CD4-positive, alpha-beta T cell (primary cell): ENCODE data around the gene MEGF10. TPM values are rescaled to one million over a fixed set of nuclear protein-coding genes. Genes with fewer than 3 reads are reported as not detected.

ENCODE experiments used
- ATAC-seq: fragments of 200-7000 bp; cut with Tn5 transposase; one replicate; pipeline ENCODE4 v1.10.0; 2022; ENCODE audit warnings: mild to moderate bottlenecking; ENCODE audit not compliant: poor library complexity
- CTCF ChIA-PET: fragments of 350-600 bp; sonication (Branson Sonifier 250); formaldehyde crosslinking; loops from one replicate; lab custom pipeline; 2021; ENCODE audit warnings: antibody characterized with exemption, inconsistent platforms; lab: Charles Lee
- POLR2A ChIA-PET: fragments of 350-600 bp; sonication (Branson Sonifier 250); formaldehyde crosslinking; loops from one replicate; lab custom pipeline; 2021; ENCODE audit warnings: antibody characterized with exemption, inconsistent platforms; lab: Charles Lee
- DNase-seq, 14 experiments: peaks; one replicate each; pipeline ENCODE4 v3.0.0-alpha.2; 2013 to 2020; ENCODE audit warnings: mixed read lengths in 2 of 14
- H3K27ac ChIP-seq, 2 donors: one replicate each; pipeline versions ENCODE4 v1.5.1 to v1.7.0; 2013; ENCODE audit warnings: low read length in 2 of 2, low read depth in 1 of 2, mild to moderate bottlenecking in 1 of 2
- H3K27me3 ChIP-seq, 2 experiments: 1 replicate in 1 of 2; 2 replicates in 1 of 2; pipeline versions ENCODE4 v1.6.1 to v1.7.0; 2013; ENCODE audit warnings: low read length in 2 of 2, control low read depth in 1 of 2, mild to moderate bottlenecking in 1 of 2, moderate library complexity in 1 of 2; ENCODE audit not compliant: insufficient read depth in 2 of 2, control insufficient read depth in 1 of 2
- H3K36me3 ChIP-seq: one replicate; pipeline ENCODE4 v1.6.1; 2013; ENCODE audit warnings: low read length, control low read depth; ENCODE audit not compliant: insufficient read depth
- H3K4me1 ChIP-seq: one replicate; pipeline ENCODE4 v1.6.1; 2013; ENCODE audit warnings: low read length, control low read depth; ENCODE audit not compliant: insufficient read depth
- H3K4me3 ChIP-seq: one replicate; pipeline ENCODE4 v1.5.1; 2013; ENCODE audit warnings: mild to moderate bottlenecking, low read length, moderate library complexity
- H3K9me3 ChIP-seq, 2 experiments: 1 replicate in 1 of 2; 2 replicates in 1 of 2; pipeline versions ENCODE4 v1.6.1 to v1.7.0; 2013; ENCODE audit warnings: low read length in 2 of 2, mild to moderate bottlenecking in 2 of 2, control low read depth in 1 of 2, moderate library complexity in 1 of 2; ENCODE audit not compliant: control insufficient read depth in 1 of 2, insufficient read depth in 1 of 2
- H3K27ac Mint-ChIP-seq: one replicate; pipeline ENCODE4 v1.8.0; 2020; ENCODE audit warnings: mixed read lengths
- H3K27me3 Mint-ChIP-seq: one replicate; pipeline ENCODE4 v1.8.0; 2021; ENCODE audit warnings: mixed read lengths
- H3K36me3 Mint-ChIP-seq: one replicate; pipeline ENCODE4 v1.8.0; 2021; ENCODE audit warnings: low read depth, mixed read lengths
- H3K4me1 Mint-ChIP-seq: one replicate; pipeline ENCODE4 v1.8.0; 2021; ENCODE audit warnings: low read depth, mixed read lengths
- H3K4me3 Mint-ChIP-seq: one replicate; pipeline ENCODE4 v1.8.0; 2020; ENCODE audit warnings: mild to moderate bottlenecking, mixed read lengths
- H3K9me3 Mint-ChIP-seq: one replicate; pipeline ENCODE4 v1.8.0; 2020; ENCODE audit warnings: mixed read lengths
- intact Hi-C, 2 experiments: fragments of 100-400 bp; cut with DNase I in 1 of 2; cut with micrococcal nuclease in 1 of 2; formaldehyde crosslinking; loops; one replicate each; pipeline versions ENCODE4 v1.15.1 to v1.9.0; 2023 to 2025; cut with DNase I, micrococcal nuclease
- total RNA-seq, 174 experiments: library from RNA in 2 of 174; stranded (reverse) in 2 of 174; gene quantifications; one replicate each; pipeline ENCODE4 v1.2.3 and lab custom pipeline; 2021 to 2026
- TF ChIP-seq, protein P1 (sequence below): fragments of 200-600 bp; IDR thresholded peaks from one replicate; pipeline ENCODE4 v1.8.0; 2022; ENCODE audit warnings: antibody characterized with exemption, mild to moderate bottlenecking

The MEGF10 gene
- total RNA-seq, 2 experiments from 2014 or later = not detected

DNA sequence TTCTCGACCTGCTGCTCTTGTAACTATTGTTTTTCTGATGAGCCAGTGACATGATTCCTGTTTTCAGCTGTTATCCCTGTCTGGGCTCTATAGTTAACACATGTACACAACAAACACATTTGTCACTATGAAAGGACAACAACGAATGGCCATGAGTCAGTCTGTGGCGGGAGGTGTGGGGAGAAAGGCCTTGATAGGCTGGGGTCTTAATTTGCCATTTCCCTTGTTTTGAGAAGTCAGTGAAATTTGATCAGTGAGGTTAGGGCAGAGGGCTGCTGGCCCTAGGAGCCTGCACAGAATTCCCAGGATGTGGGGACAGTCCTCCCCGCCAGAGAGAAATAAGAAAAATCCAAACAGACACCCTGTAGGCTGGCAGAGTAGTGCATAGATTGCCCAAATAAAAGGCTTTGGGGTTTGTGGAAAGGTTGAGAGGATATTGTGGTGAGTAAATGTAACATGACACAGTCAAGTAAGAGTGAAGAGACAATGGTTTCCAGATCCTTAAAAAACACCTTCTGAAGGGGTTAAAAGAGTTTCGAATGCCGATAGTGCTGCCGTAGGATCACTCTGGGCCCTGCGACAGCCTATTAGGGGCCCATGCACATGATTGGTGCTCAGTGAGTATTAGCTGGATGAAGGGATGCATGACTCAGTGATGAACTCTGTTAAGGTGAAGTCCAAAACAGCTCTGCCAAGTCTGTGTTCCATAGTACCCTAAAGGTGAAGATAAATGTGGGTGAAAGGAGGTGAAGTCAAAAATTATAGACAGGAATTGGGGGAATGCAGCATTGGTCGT, 115.9 kb downstream of the MEGF10 start:
- ChIA-PET POLR2A (no interaction called here), CTCF (no interaction called here)
- no peak overlapping the region for H3K27ac Mint-ChIP-seq
- Histone ChIP-seq H3K27ac (no peak overlapping the region), H3K4me1 (no peaks in the 10 kb centered on the region), H3K4me3 (no peak overlapping the region), H3K36me3 (no peaks in the 10 kb centered on the region), H3K27me3 (no peaks in the 10 kb centered on the region), H3K9me3 (no peaks in the 10 kb centered on the region)
- H3K9me3 Mint-ChIP-seq = no peaks in the 10 kb centered on the region
- DNase-seq (no peak), ATAC-seq (no peak)
- H3K36me3 Mint-ChIP-seq = no peaks in the 10 kb centered on the region
- intact Hi-C loops = no loop called here
- H3K4me1 Mint-ChIP-seq = no peaks in the 10 kb centered on the region
- peaks cover 8% of the 10 kb centered on the region for H3K27me3 Mint-ChIP-seq
- TF ChIP-seq, protein P1, sequence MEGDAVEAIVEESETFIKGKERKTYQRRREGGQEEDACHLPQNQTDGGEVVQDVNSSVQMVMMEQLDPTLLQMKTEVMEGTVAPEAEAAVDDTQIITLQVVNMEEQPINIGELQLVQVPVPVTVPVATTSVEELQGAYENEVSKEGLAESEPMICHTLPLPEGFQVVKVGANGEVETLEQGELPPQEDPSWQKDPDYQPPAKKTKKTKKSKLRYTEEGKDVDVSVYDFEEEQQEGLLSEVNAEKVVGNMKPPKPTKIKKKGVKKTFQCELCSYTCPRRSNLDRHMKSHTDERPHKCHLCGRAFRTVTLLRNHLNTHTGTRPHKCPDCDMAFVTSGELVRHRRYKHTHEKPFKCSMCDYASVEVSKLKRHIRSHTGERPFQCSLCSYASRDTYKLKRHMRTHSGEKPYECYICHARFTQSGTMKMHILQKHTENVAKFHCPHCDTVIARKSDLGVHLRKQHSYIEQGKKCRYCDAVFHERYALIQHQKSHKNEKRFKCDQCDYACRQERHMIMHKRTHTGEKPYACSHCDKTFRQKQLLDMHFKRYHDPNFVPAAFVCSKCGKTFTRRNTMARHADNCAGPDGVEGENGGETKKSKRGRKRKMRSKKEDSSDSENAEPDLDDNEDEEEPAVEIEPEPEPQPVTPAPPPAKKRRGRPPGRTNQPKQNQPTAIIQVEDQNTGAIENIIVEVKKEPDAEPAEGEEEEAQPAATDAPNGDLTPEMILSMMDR = no peak
- no peak overlapping the region for H3K4me3 Mint-ChIP-seq

DNA sequence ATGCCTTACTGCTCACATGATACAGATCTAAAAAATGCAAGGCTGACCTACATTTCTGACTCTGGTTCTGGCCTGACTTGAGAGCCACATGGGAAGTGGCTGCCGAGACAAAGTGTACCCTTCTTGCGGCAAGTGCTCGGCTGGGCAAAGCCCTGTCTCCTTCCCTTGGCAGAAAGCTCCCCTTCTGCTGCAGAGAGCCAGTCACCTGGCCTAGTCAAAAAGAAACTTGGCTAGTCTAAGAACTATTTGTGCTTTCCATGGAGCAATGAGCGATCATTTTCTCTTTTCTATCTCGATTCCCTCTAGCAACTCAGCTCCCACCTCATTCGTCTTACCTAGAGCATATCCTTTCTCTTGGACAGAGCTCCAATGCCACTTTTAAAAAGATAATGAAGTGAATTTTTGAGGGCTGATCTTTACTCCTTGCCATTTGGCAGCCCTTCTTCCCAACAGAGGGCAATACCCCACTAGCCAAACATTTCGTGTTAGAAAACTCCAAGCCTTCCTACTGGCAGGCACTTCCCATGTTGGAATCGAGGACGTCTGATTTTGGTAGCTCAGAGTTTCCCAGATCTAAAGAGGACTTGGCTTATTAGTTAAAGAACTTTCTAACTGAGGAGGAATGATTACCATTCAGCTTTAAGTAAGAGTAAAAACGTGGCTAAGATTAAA, 118.8 kb downstream of the MEGF10 start:
- TF ChIP-seq, protein P1 = no peak
- H3K9me3 ChIP-seq = no peaks in the 10 kb centered on the region
- no peak overlapping the region for H3K27ac ChIP-seq
- no peak overlapping the region for H3K27ac Mint-ChIP-seq
- H3K27me3 Mint-ChIP-seq = peaks cover 2% of the 10 kb centered on the region
- ChIA-PET CTCF (no interaction called here), POLR2A (no interaction called here)
- ATAC-seq = no peak
- no peak overlapping the region for H3K4me3 ChIP-seq
- no peak for DNase-seq
- no peaks in the 10 kb centered on the region for H3K36me3 ChIP-seq
- intact Hi-C loops = no loop called here
- no peaks in the 10 kb centered on the region for H3K36me3 Mint-ChIP-seq
- no peaks in the 10 kb centered on the region for H3K27me3 ChIP-seq
- H3K4me3 Mint-ChIP-seq = no peak overlapping the region
- H3K4me1 Mint-ChIP-seq = no peaks in the 10 kb centered on the region
- no peaks in the 10 kb centered on the region for H3K4me1 ChIP-seq
- H3K9me3 Mint-ChIP-seq = no peaks in the 10 kb centered on the region

DNA sequence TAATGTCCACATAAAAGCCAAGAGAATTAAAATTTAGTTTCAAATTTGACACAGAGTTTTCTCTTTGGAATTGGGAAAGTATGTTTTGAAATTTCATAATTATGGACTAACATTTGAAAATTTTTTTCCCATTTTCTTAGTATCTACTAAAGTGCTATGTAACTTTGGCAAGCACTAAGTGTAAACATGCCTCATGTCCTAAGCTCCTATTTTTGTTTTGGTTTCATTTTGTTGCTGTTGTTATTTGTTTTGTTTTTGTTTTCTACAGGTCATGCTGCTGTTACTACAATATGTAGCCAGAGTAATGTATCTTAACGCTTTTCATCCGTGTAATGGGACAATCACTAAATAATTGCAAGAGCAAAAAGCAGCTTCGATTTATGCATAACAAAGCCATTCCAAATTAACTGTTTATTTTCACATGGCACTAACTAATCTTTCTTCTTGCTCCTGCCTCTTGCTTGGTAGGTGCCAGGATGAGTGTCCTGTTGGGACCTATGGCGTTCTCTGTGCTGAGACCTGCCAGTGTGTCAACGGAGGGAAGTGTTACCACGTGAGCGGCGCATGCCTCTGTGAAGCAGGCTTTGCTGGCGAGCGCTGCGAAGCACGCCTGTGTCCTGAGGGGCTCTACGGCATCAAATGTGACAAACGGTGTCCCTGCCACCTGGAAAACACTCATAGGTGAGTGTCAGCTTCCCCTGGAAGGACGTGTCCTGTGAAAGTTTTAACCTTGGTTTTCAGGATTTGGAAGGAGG, 119.5 kb downstream of the MEGF10 start:
- TF ChIP-seq, protein P1 = no peak
- CTCF ChIA-PET = no interaction called here
- POLR2A ChIA-PET = no interaction called here
- no peaks in the 10 kb centered on the region for H3K4me1 ChIP-seq
- H3K9me3 ChIP-seq = no peaks in the 10 kb centered on the region
- intact Hi-C loops = no loop called here
- no peak overlapping the region for H3K4me3 ChIP-seq
- H3K36me3 ChIP-seq = no peaks in the 10 kb centered on the region
- Mint-ChIP-seq H3K36me3 (no peaks in the 10 kb centered on the region), H3K4me1 (no peaks in the 10 kb centered on the region), H3K4me3 (no peak overlapping the region), H3K27me3 (no peaks in the 10 kb centered on the region), H3K27ac (no peak overlapping the region), H3K9me3 (no peaks in the 10 kb centered on the region)
- H3K27ac ChIP-seq = no peak overlapping the region
- DNase-seq (no peak), ATAC-seq (no peak)
- no peaks in the 10 kb centered on the region for H3K27me3 ChIP-seq
